Astrocyte of the cerebellum (primary cell): Measurements from ENCODE around the gene ZNF491.

ENCODE experiments used
- DNase-seq: peaks from one replicate; pipeline ENCODE4 v3.0.0-alpha.2; 2011; ENCODE audit warnings: low read depth
- H3K4me3 ChIP-seq: 2 replicates; pipeline ENCODE4 v1.5.1; 2011; ENCODE audit warnings: mild to moderate bottlenecking, low read depth, low read length, moderate library complexity
- CTCF ChIP-seq: IDR thresholded peaks from 2 replicates; pipeline ENCODE4 v1.5.1; 2012; ENCODE audit warnings: low read length, low read depth, moderate library complexity, mild to moderate bottlenecking; ENCODE audit errors: missing control alignments
- in situ Hi-C: cut with HindIII; loops from 2 replicates; pipeline ENCODE4 v1.10.0; 2017; ENCODE audit warnings: low sequenced_read_pairs

ZNF491 gene

GRCh38 chr19:11780431-11781020 lies 17.8 kb upstream of the ZNF491 start:
- in situ Hi-C loops = no loop called here
- no peak overlapping the region for H3K4me3 ChIP-seq
- TF ChIP-seq CTCF = no peak

GRCh38 chr19:11781295-11782057 lies 16.8 kb upstream of the ZNF491 start:
- no peak for DNase-seq
- in situ Hi-C loops = no loop called here
- no peak for TF ChIP-seq CTCF
- H3K4me3 ChIP-seq = no peak overlapping the region

More at GRCh38 chr19:11780431-11781020, 17.8 kb upstream of the ZNF491 start:
- DNase-seq = no peak

GRCh38 chr19:11783767-11784166 lies 14.6 kb upstream of the ZNF491 start:
- DNase-seq = no peak
- in situ Hi-C loops = no loop called here
- no peak for TF ChIP-seq CTCF
- no peak overlapping the region for H3K4me3 ChIP-seq

GRCh38 chr19:11784356-11784755 lies 14.0 kb upstream of the ZNF491 start:
- no peak overlapping the region for H3K4me3 ChIP-seq
- no peak for TF ChIP-seq CTCF
- in situ Hi-C loops = no loop called here
- no peak for DNase-seq

- TF ChIP-seq CTCF = no peak
- DNase-seq = no peak
- no peak overlapping the region for H3K4me3 ChIP-seq
- in situ Hi-C loops = no loop called here
Measured at GRCh38 chr19:11787536-11787935, 10.8 kb upstream of the ZNF491 start.

GRCh38 chr19:11792942-11793341 lies 5.4 kb upstream of the ZNF491 start:
- in situ Hi-C loops = no loop called here
- no peak for DNase-seq
- H3K4me3 ChIP-seq = no peak overlapping the region
- no peak for TF ChIP-seq CTCF
